Caco-2 (cell line): ENCODE data around the gene PHACTR1. TPM values are rescaled to one million over a fixed set of nuclear protein-coding genes. Genes with fewer than 3 reads are reported as not detected.

Experiments used
- BruUV-seq: library from RNA; stranded (reverse); fragments of 400-500 nt; replicated peaks from 2 replicates; lab custom pipeline; 2021; lab: Mats Ljungman, UMichigan
- CTCF ChIA-PET: fragments of 300-600 bp; sonication (Branson Sonifier 250); formaldehyde crosslinking; loops from one replicate; lab custom pipeline; 2022; ENCODE audit warnings: antibody characterized with exemption; lab: Charles Lee
- POLR2A ChIA-PET: fragments of 300-600 bp; sonication (Branson Sonifier 250); formaldehyde crosslinking; loops from one replicate; lab custom pipeline; 2022; ENCODE audit warnings: antibody characterized with exemption; lab: Charles Lee
- DNase-seq, 2 experiments: peaks; one replicate each; pipeline versions ENCODE4 v3.0.0 to v3.0.0-alpha.2; 2020 to 2022
- H3K27me3 ChIP-seq: replicated peaks from 2 replicates; pipeline ENCODE4 v1.6.0; 2011; ENCODE audit warnings: low read length; ENCODE audit not compliant: control insufficient read depth, insufficient read depth
- H3K36me3 ChIP-seq: 2 replicates; pipeline ENCODE4 v1.5.1; 2011; ENCODE audit warnings: low read length; ENCODE audit not compliant: control insufficient read depth, insufficient read depth
- H3K4me1 ChIP-seq: fragments of 250-450 bp; sonication (Bioruptor Pico); 2 replicates; pipeline ENCODE4 v1.5.1; 2020; ENCODE audit warnings: mild to moderate bottlenecking
- H3K4me3 ChIP-seq: 2 replicates; pipeline ENCODE4 v1.5.1; 2011; ENCODE audit warnings: low read depth, mild to moderate bottlenecking, control low read depth, low read length
- H3K9me3 ChIP-seq: fragments of 250-450 bp; sonication (Bioruptor Pico); 2 replicates; pipeline ENCODE4 v1.5.1; 2020; ENCODE audit warnings: mild to moderate bottlenecking, moderate library complexity
- H3K27ac Mint-ChIP-seq: one replicate; pipeline ENCODE4 v1.8.0; 2022; ENCODE audit warnings: mixed read lengths; ENCODE audit not compliant: unreplicated experiment
- H3K27me3 Mint-ChIP-seq: one replicate; pipeline ENCODE4 v1.8.0; 2022; ENCODE audit warnings: mixed read lengths; ENCODE audit not compliant: insufficient read depth, unreplicated experiment
- H3K36me3 Mint-ChIP-seq: one replicate; pipeline ENCODE4 v1.8.0; 2022; ENCODE audit warnings: mild to moderate bottlenecking, mixed read lengths; ENCODE audit not compliant: insufficient read depth, unreplicated experiment
- H3K4me1 Mint-ChIP-seq: one replicate; pipeline ENCODE4 v1.8.0; 2022; ENCODE audit warnings: low read depth, mixed read lengths; ENCODE audit not compliant: unreplicated experiment
- H3K4me3 Mint-ChIP-seq: one replicate; pipeline ENCODE4 v1.8.0; 2022; ENCODE audit warnings: mild to moderate bottlenecking, moderate library complexity, mixed read lengths; ENCODE audit not compliant: unreplicated experiment
- H3K9me3 Mint-ChIP-seq: one replicate; pipeline ENCODE4 v1.8.0; 2022; ENCODE audit warnings: mixed read lengths; ENCODE audit not compliant: unreplicated experiment
- intact Hi-C: fragments of 100-400 bp; cut with micrococcal nuclease; formaldehyde crosslinking; loops from one replicate; pipeline ENCODE4 v1.10.0; 2022; ENCODE audit not compliant: unreplicated experiment
- total RNA-seq: library from RNA; stranded (reverse); gene quantifications from 2 replicates; pipeline ENCODE4 v1.2.3, GENCODE V29; 2022
- TF ChIP-seq, protein P1 (sequence below), 2 experiments: fragments of 200-600 bp in 1 of 2; IDR thresholded peaks; 1 replicate in 1 of 2; 2 replicates in 1 of 2; pipeline versions ENCODE4 v1.5.1 to v1.8.0; 2011 to 2022; ENCODE audit warnings: antibody characterized with exemption in 1 of 2, control low read depth in 1 of 2, inconsistent platforms in 1 of 2, low read depth in 1 of 2, low read length in 1 of 2, mild to moderate bottlenecking in 1 of 2, moderate library complexity in 1 of 2; ENCODE audit not compliant: insufficient read depth in 1 of 2, severe bottlenecking in 1 of 2, unreplicated experiment in 1 of 2

The PHACTR1 gene
- total RNA-seq, 1 experiment from 2014 or later = 0.41 TPM

- BruUV-seq = no TSS peak
- intact Hi-C loops = no loop called here
- H3K4me1 ChIP-seq = no peaks in the 10 kb centered on the region
- no peaks in the 10 kb centered on the region for H3K9me3 ChIP-seq
- H3K27ac Mint-ChIP-seq = no peak overlapping the region
- ChIA-PET POLR2A (no interaction called here), CTCF (no interaction called here)
- TF ChIP-seq, protein P1, sequence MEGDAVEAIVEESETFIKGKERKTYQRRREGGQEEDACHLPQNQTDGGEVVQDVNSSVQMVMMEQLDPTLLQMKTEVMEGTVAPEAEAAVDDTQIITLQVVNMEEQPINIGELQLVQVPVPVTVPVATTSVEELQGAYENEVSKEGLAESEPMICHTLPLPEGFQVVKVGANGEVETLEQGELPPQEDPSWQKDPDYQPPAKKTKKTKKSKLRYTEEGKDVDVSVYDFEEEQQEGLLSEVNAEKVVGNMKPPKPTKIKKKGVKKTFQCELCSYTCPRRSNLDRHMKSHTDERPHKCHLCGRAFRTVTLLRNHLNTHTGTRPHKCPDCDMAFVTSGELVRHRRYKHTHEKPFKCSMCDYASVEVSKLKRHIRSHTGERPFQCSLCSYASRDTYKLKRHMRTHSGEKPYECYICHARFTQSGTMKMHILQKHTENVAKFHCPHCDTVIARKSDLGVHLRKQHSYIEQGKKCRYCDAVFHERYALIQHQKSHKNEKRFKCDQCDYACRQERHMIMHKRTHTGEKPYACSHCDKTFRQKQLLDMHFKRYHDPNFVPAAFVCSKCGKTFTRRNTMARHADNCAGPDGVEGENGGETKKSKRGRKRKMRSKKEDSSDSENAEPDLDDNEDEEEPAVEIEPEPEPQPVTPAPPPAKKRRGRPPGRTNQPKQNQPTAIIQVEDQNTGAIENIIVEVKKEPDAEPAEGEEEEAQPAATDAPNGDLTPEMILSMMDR (IDR thresholded peaks at IDR 0.05; ENCODE audit: insufficient read depth in 1 of 2, low read depth in 1 of 2, low read length in 1 of 2, severe bottlenecking in 1 of 2, unreplicated experiment in 1 of 2) = no peak
- no peak overlapping the region for H3K4me3 Mint-ChIP-seq
- no peak for DNase-seq
- no peaks in the 10 kb centered on the region; the same call in 1 of the 2 replicates for H3K27me3 ChIP-seq
- H3K4me1 Mint-ChIP-seq = no peaks in the 10 kb centered on the region
- H3K36me3 Mint-ChIP-seq = no peaks in the 10 kb centered on the region
- H3K27me3 Mint-ChIP-seq = peaks cover 28% of the 10 kb centered on the region
- no peaks in the 10 kb centered on the region for H3K9me3 Mint-ChIP-seq
- H3K36me3 ChIP-seq = no peaks in the 10 kb centered on the region
- no peak overlapping the region for H3K4me3 ChIP-seq
Measured at GRCh38 chr6:12772416-12772815, 55.8 kb downstream of the PHACTR1 start.

DNA sequence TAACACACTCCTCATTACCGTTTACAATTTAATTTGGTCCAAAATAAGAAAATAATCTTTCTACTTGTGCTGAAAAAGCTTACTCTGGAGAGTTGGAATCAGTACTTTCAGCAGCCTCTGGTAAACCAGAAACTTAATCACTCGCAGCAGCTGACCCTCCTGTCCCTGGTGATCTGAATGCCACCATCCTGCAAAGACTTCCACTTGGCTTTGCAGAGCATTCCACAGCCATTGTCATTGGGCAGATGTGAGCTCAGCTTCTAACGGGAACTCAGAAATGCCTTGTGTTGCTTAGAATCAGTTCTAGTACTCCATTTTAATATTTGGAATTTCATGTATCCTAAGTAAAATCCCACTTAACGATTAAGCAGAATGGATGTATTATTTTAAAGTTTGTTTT lies 59.7 kb downstream of the PHACTR1 start:
- Histone ChIP-seq H3K36me3 (no peaks in the 10 kb centered on the region), H3K4me3 (no peak overlapping the region), H3K4me1 (no peaks in the 10 kb centered on the region), H3K9me3 (no peaks in the 10 kb centered on the region), H3K27me3 (no peaks in the 10 kb centered on the region; the same call in 1 of the 2 replicates)
- TF ChIP-seq, protein P1 (IDR thresholded peaks at IDR 0.05; ENCODE audit: insufficient read depth in 1 of 2, low read depth in 1 of 2, low read length in 1 of 2, severe bottlenecking in 1 of 2, unreplicated experiment in 1 of 2) = no peak
- CTCF ChIA-PET = no interaction called here
- BruUV-seq = no TSS peak
- Mint-ChIP-seq H3K4me1 (no peaks in the 10 kb centered on the region), H3K36me3 (no peaks in the 10 kb centered on the region), H3K27ac (no peak overlapping the region), H3K9me3 (no peaks in the 10 kb centered on the region), H3K4me3 (no peak overlapping the region), H3K27me3 (peaks cover 10% of the 10 kb centered on the region)
- POLR2A ChIA-PET = no interaction called here
- intact Hi-C loops = no loop called here
- DNase-seq = no peak

- intact Hi-C loops = no loop called here
- CTCF ChIA-PET = no interaction called here
- POLR2A ChIA-PET = no interaction called here
- H3K27ac Mint-ChIP-seq = no peak overlapping the region
- no peaks in the 10 kb centered on the region for H3K4me1 ChIP-seq
- H3K27me3 Mint-ChIP-seq = no peaks in the 10 kb centered on the region
- BruUV-seq = no TSS peak
- no peak for DNase-seq
- no peaks in the 10 kb centered on the region for H3K4me1 Mint-ChIP-seq
- no peak overlapping the region for H3K4me3 ChIP-seq
- no peaks in the 10 kb centered on the region; the same call in 1 of the 2 replicates for H3K27me3 ChIP-seq
- TF ChIP-seq, protein P1 (IDR thresholded peaks at IDR 0.05; ENCODE audit: insufficient read depth in 1 of 2, low read depth in 1 of 2, low read length in 1 of 2, severe bottlenecking in 1 of 2, unreplicated experiment in 1 of 2) = no peak
- no peaks in the 10 kb centered on the region for H3K9me3 ChIP-seq
- H3K36me3 ChIP-seq = no peaks in the 10 kb centered on the region
- H3K36me3 Mint-ChIP-seq = no peaks in the 10 kb centered on the region
- H3K4me3 Mint-ChIP-seq = no peak overlapping the region
- no peaks in the 10 kb centered on the region for H3K9me3 Mint-ChIP-seq
Measured at GRCh38 chr6:12779772-12780171, 63.2 kb downstream of the PHACTR1 start.
